RPMI8226 (cell line): ENCODE results near the gene FEZF1.
A peak's percentile ranks its signal among the peaks of the same experiment; 100 is the strongest.

ENCODE experiments used
- DNase-seq: peaks from one replicate; pipeline ENCODE4 v3.0.0-alpha.2; 2015

The FEZF1 gene

DNA sequence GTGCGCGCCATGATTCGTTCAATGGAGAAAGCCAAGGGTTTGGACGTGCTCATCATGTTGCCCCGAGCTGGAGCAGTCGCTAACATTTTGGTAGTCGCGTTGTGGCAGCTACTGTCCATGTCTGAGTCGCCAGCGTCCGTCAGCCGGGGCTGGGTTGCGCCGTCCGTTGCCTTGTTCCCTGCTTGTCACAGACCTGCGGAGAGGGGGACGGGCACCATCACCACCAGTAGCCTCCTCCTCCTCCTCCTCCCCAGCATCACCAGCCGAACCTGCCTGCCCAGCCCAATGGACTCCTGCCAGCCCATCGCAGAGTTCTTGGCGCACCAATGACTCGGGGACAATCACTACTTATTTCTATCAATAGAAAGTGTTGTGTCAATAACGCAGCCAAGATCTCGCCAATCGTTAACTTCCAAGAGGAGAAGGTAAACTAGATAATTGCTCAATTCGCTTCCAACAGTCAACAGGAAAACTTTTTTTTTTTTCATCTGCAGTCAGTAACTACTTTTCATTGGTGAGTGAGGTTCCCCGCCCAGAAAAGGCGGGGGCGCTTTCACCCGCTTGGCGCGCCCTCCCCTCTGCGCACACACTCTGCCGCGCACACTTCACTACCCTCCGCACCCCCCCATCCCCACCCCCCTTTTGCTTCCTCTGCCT, at the start of gene FEZF1:
FEZF1 (minus strand) TSS at position 432 of the 657 bp plus-strand sequence; CDS start at position 119, 313 bp downstream.
- no peak for DNase-seq

DNA sequence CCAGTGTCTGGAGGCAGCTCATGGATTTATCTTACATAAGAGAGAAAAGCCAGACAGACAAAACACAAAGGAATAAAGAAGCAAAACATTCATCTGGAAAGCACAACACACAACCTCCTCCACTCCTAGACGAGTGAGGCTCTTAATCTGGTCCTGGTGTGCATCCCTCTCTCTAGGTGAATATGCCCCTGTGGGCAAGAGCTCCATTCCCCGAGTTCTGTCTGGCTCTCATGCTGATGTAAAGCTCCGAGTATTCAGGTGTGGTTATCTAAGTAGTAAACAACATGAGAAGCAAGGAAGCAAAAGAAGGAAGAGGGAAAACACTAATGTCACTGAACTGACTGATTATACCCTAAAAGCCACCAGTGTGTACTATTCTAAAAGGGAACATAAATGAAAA, 47.9 kb upstream of the FEZF1 start:
- no peak for DNase-seq

DNA sequence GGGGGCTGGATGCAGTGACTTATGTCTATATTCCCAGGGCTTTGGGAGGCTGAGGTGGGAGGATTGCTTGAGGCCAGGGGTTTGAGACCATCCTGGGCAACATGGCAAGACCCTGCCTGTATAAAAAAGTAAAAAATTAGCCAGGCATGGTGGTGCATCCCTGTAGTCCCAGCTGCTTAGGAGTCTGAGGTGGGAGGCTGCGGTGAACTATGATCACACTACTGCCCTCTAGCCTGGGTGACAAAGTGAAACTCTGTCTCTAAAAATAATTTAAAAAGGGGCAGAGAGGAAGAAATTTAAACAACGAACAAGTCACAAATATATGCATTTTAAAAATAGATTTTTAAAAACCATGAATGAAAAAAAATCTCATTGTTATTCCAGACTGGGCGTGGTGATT, 46.2 kb upstream of the FEZF1 start:
- no peak for DNase-seq

DNA sequence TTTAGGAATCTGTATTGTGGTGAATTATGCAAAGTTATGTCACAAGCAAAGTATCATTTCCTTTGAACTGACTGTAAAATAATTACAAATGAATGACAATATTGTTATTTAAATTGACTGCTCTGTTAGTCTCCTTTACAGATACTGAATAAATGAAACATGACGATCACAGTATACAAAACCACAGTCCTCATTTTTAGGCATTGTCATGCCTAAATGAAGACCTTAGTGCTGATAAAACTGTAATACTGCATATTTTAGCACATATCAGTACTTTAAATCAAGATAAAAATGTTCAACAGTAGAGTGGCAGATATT, 39.7 kb upstream of the FEZF1 start:
- DNase-seq = no peak

DNA sequence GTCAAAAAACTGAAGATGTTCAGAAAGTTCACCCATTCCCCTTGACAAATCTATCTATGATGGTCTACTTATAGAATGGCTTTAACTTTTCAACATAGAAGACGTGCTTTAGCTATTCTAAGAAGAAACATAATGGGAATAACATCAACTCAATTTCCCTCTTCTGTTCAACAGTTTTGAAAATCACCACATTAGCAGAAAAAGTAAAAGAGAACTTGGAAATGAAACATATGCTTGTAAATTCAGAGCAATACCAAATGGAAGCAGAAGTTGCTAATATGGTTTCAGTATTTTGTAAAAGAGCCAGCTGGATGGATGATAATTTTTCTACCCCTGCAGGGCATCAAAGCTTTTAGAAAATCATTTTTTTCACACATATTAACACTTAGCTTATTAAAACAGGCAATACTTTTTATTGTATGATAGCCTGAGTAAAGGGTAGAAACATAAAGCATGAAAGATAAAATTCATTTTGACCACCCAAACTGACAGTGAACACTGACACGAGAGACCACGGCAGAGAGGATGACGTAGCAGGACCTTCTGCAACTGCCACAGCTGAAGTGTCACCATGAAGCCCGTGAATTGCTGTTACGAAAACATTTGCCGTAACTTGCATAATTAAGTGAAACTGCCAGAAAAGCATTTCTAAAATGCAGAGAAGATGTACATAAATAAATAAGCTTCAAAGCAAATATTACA, 39.2 kb upstream of the FEZF1 start:
- DNase-seq = peak; percentile 57

DNA sequence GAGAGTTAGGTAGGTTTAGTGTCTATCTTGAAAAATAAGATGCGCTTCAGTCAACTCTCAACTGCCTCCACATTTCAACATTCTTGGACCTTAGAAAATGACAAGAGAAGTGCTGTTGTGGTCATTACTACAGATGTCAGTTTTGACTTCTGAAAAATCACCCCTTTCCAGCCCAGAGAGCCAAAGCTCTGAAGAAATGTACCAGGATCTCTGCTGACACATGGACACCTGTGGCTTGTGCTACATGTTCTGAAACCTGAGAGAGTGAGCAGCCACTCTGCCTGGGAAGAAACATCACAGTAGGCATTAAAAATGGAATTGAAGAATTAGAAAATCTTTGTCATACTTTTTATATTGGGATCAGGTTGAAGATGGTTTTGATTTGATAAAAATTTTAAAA, 35.9 kb upstream of the FEZF1 start:
- DNase-seq = peak; percentile 81

DNA sequence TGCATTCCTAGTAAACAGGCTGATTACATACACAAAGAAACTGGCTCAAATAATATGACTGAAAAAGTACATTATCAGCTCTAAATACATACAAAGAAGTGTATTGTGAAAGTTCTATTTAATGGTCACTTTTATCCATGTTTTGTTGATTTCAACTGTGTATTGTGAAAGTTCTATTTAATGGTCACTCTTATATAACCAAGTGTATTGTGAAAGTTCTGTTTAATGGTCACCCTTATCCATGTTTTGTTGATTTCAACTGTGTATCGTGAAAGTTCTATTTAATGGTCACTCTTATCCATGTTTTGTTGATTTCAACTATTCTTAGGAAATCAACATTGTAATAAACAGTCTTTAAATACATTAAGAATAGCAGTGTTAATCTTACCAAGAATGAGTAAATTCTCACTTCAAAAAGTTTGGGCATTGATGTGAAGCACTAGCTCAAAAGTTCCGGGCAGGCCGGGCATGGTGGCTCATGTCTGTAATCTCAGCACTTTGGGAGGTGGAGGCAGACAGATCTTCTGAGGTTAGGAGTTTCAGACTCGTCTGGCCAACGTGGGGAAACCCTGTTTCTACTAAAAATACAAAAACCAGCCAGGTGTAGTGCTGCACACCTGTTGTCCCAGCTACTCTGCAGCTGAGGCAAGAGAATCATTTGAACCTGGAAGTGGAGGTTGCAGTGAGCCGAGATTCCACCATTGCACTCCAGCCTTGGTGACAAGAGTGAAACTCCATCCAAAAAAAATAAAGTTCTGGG, 34.8 kb upstream of the FEZF1 start:
- DNase-seq = peak; percentile 81

DNA sequence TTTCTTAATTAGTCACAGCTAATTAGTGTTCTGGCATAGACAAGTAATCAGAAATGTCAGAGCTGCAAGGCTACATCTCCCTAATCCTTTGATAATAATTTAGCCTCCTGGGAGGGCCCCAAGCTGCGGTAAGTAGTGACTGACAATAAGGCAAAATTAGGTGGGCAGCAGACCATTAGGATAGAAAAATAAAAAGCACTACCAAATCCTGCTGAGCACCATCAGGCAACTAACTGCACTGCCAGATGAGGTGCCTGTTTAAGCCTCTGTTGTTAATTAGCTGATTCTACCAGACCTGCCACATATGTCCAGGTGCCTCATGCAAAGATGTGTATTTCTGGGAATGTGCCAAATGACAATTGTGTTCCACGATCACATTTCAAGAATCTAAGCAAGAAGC, 32.5 kb upstream of the FEZF1 start:
- DNase-seq = peak; percentile 67

DNA sequence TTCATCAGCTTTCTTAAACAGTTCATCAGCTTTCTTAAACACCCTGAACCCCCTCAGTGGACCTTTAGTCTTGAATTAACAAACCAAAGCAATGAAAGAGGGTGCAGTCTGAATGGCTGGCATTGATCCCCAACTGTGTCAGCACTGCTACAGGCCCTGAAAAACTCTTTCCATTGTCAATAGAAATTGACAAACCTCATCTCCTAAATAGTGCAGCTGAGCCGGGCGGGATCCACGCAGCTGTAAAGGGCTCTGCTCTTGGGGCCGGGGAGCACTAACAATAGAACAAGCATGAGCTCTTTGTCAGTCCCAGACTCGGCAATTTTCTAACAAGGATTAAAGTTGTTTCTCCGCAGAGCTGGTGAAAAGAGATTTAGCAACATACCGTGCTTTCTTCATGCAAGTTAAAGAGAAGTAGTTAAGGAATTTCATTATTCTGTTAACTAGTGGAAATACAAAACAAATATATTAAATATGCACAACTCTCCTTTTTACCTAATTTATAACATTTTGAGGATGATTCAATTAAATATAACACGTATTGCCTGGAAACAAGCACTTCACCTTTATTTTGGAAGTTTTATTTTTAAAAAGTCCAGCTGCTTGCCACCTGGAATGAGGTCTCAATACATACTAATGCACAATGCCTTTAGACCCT, 24.7 kb upstream of the FEZF1 start:
- no peak for DNase-seq

DNA sequence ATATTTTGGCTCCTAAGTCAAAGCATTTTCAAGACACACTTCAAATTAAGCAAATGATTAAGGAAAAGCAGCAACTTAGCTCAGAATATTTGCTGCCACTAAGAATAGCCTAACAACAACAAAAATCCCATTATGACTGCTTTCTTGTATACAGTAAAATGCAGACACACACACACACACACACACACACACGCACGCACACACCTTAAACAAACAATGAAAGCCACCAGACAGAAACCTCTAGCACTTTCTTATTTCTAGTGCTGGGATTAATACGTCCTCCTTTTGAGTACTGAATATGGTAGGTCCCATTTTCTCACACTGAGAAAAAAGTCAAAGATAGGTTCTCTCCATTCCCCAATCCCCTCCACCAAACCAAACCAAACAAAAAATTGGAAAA, 23.4 kb upstream of the FEZF1 start:
- no peak for DNase-seq

DNA sequence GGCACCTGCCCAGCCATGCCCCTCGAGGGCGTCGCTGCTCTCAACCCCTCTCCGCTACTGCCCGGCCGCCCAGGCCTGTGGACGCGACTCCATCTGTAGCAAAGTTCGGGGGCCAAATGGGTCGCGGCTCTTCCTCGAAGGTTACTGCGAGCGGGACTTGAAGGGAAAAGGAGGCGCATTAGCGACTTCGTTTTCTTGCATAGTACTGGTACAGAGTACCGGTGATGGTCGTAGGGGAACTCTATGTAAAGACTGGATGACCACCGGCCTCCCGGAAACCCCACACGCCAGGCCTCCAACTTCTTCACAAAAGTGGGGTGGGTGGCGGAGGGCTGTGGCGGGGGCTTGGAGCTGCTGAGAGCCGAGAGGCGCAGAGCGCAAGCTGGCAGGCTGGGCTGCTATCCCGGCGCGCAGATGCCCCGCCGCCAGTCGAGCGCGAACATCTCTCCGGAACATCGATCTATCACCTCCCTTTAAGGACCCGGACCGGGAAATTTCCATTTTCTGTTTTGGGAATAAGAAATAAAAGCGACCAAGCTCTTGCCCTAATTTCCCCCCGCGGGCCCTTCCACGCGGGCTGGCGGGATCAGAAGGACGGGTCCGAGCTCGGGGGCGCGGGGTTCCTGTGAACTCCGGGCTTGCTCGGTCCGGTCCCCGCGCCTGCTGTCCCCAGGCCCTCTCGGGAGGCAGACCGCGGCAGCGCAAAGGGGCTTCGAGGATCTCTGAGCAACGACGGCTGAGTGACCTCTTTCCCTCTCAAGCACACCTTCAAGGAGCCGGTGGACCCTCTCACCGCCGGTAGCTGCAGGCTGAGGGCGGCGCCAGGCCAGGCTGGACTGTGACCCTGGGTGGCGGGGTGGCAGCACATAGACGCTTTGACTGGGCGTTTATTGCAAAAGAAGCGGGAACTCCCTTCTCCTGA, 12.2 kb upstream of the FEZF1 start:
- DNase-seq = no peak

DNA sequence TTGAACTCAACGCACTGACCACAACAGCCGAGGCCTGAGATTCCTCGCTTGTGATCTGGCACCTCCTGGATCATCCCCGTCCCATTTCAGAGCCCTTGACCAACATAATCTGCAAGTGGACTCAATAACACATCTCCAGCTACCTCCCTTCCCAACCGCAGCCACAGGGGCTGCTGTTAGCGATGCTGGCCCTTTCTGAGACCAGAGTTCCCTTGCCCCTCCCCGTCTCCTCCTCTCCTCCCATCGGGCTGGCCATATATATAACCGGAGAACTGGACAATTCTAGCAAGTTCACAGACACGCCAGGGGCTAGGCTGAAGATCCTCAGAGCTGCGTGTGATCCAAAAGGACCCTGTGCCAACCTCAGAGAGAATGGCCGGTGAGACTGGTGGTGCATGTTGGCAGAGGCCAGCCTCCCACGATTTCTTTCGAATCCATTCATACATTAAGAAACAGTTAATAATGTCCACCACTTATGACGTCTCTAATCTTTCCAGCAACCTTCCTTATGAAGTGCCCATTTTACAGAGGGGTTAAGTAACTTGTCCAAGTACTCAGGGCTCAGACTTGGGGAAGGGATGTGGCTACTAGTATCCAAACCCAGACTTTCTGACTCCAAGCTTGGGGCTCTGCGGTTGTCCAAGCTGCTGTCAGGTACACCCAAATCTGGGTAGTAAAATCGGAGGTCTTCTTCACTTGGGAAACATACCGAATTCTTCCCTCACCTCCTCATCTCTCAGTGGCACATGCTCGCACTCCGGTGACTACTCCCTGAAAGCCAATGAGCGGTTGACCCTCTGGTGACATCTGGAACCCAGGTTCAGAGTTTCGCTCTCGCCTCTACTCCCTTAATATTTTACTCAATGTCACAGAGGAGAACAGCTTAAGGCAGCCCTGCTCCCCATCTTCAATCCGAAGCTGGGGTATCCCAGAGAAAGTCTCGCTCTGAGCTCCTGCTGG, 11.2 kb upstream of the FEZF1 start:
- DNase-seq = no peak

DNA sequence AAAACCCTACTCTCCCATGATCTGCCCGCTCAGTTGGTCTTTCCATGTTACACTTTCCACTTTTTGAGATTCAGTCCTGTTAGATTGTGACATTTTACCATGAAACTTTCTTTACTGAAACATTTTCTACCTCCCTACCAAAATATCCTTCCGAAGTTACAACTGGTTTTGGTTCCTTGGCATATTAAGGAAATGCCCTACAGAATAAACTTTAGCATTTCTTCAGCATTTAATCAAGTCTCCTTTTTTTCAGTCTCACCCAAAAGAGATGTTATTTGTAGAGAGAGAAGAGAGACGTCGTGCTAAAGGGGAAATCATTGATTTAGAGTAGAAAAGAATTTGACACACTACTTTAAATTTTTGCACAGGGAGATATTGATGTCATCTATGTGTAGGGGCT, 9.7 kb upstream of the FEZF1 start:
- no peak for DNase-seq

DNA sequence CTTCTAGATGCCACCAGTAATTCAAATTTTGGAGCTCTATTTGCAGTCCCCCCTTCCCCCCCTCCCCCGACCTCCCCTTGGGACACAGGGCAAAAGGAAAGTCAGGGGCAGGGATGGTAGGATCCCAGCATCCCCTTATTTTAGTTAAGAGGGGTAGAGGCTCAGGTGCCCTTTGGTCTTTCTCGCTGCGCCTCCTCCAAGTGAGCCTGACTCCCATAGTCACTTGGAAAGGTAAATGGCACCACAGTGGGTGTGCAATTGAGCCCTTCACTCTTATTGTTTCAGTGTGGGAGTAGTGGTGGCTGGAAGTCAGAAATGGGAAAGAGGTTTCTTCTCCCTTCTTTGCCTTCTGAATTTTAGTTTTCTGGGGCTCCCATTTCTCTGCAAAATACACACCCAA, 8.2 kb upstream of the FEZF1 start:
- DNase-seq = no peak

DNA sequence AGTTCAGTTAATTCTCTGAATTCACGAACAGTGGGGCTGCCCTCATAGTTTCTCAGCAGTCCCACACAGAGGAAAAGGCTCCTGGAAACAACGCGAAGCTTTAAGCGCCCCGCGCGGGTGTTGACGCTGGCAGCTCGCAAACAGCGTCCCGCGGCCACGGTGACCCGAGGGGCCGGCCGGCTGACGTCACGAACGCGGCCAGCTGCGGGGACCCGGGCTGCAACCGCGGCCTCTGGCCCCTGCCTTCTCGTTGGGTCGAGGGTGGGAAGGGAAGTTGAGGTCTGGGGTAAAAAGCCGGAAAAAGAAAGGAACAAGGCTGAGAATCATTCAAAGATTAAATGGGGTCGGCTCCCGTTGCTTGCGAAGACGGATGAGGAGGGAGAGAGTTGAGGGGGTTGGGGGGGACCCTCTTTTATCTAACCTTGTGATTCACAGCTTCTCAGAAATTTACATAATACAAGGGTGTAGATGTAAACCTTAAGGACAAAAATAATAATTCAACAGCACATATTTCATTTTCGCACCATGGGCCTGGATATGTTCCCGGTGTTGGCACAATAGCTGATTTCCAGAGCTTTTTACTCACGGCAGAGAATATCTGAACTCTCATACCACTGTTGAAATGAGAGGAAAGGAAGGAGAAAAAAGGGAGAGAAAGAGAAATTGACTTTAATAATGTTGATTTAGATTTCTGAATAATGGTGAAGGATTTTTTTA, 7.3 kb upstream of the FEZF1 start:
- DNase-seq = no peak

DNA sequence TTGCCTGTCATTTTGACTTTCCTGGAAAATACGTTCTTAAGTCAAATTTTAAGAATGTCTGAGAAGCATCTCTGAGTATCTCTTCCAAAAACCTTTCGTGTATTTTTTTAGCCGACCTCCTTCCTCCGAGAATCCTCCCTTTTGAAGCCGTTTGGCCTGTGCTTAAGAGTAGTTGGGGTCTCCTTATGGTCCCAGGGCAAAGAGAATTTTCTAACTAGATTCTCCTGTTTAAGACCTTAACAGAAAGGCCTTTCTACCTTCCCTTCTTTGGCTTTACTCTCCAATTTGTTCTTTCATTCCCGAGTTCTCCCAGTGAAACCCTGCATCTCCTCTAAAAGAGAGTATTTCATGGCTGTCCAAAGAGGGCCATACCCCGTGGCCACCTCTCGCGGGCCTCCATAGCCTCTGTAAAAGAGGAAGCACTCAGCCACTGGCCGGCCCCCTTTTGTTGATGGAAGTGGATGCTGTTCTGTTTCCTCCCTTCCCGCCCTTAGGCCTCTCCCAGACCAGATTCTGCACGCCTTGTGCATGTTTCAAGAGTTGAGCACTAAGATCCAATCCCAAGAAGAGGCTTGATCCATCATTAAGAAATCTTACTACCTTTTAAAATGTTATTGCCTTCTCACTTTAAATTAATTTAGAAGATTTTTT, 6.6 kb upstream of the FEZF1 start:
- DNase-seq = no peak

DNA sequence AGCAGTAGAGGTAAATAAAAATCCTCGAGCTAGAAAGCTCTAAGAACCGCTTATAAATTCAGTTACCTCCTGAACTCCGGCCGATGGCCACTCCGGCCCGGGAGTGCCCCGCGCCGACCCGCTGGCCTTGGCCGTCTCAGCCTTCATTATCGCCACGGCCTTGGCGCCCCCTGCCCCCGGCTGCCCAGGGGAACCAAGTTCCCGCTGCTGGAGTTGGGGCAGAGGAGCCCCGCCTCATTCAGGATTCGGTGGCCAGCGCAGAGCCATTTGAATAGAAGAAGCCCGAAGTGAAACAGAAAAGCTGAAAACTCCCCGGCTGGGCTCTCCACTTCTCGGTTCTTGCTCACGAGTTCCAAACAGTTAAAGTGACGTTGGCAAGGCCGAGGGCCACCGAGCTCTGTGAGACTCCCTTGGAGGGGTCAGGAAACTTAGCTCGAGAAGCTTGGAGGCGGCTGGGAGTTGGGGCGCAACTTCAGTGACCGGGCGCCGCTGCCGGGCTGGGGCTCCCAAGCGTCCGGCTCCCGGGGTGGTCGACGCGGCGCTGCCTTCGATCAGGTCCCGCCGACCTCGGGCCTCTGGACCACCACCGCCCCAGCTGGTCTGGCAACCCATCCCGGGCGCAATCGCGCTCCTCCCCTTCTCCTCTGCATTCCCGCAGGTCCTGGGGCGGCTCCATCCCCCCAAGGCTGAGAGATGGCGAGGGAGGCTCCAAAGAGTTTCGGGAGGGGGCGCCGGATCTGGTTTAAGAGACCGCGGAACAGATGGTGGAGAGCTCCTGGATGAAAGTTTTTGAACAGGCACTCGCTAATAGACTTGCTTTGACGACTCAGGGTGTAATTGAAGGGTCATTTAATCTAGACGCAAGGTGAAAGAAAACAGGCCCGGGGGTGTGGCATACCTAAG, 5.8 kb upstream of the FEZF1 start:
- DNase-seq = no peak

DNA sequence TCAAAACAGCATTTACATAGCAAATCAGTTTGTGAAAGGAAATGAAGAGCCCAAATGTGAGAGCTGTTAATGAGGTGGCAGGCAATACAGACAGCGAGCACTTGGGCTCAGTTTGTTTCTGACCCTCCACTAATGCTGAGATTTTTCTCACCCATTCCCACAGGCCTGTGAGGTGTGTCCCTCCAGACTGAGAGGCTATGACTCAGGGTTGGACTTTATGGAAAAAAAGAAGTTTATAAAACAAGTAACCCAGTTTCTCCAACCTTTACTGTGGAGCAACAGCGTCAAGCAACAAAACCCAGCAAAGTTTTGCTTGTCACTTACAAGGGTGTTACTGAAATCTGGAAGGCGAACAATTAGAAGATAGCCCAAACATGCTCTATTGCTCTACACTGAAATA, 4.9 kb upstream of the FEZF1 start:
- no peak for DNase-seq

DNA sequence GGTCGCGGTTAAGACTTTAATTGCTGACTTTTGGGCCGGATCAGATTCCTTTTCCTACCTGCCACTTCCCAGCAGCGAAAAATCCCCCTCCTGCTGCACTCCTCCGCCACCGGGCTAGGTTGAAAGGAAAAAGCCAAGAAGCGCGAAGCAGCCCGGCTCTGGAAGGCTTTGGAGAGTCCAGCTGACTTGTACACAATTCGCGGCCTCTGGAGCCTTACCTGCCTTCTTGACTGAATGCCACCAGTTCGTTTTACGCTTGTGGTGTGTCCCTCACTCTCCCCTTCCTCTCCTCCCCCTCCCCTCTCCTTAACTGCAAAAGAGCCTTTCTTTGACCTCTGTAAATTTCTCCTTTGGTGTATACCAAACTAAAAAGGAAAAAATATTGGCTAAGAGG, 2.7 kb upstream of the FEZF1 start:
- DNase-seq = no peak
